GM12878 (cell line): ENCODE measurements around the gene TENT4B. TPM values are rescaled to one million over a fixed set of nuclear protein-coding genes. Genes with fewer than 3 reads are reported as not detected.

ENCODE experiments used
- CEBPB ChIP-seq, 2 experiments: fragments of 150-350 bp in 1 of 2; IDR thresholded peaks; 2 replicates each; pipeline ENCODE4 v1.6.1; 2012 to 2014; ENCODE audit warnings: low read depth in 2 of 2, low read length in 2 of 2, borderline replicate concordance in 1 of 2, inconsistent platforms in 1 of 2
- EED ChIP-seq: sonication (generic); IDR thresholded peaks from 2 replicates; pipeline ENCODE4 v1.6.1; 2016; ENCODE audit warnings: antibody characterized with exemption, low read depth
- TAF1 ChIP-seq: IDR thresholded peaks from 2 replicates; pipeline ENCODE4 v1.6.1; 2011; ENCODE audit warnings: mild to moderate bottlenecking, low read depth, low read length, borderline replicate concordance
- ZNF207 ChIP-seq: fragments of 450-650 bp; IDR thresholded peaks from 2 replicates; pipeline ENCODE4 v1.6.1; 2014; ENCODE audit warnings: antibody characterized with exemption, mild to moderate bottlenecking, borderline replicate concordance
- ZNF384 ChIP-seq: IDR thresholded peaks from 2 replicates; pipeline ENCODE4 v1.6.1; 2012; ENCODE audit warnings: low read depth, mild to moderate bottlenecking, low read length, improper control_type of control experiment, borderline replicate concordance
- polyA plus RNA-seq, 11 experiments: library from polyadenylated mRNA; depleted of rRNA in 4 of 11; unstranded in 6 of 11; stranded (reverse) in 5 of 11; fragments of >200 nt; fragmentation: Nextera tagmentation in 4 of 11; fragmentation: Illumina TruSeq in 1 of 11; extraction: Ambion mirVana in 4 of 11; extraction: Trizol in 1 of 11; gene quantifications; 1 replicate in 1 of 11; 2 replicates in 10 of 11; pipeline versions ENCODE4 v1.2.1 to v1.2.3, GENCODE V29; 2011 to 2016; ENCODE audit warnings: inconsistent platforms in 2 of 11, missing spikeins in 2 of 11, low read depth in 1 of 11
- total RNA-seq, 4 experiments: library from RNA; depleted of rRNA in 3 of 4; stranded (reverse); fragments of >200 nt in 3 of 4; fragmentation: Illumina TruSeq in 1 of 4; extraction: Trizol in 1 of 4; gene quantifications; 2 replicates each; pipeline versions ENCODE4 v1.2.1 to v1.2.3, GENCODE V29; 2013 to 2021
- TF ChIP-seq, protein P1 (sequence below): IDR thresholded peaks from 2 replicates; pipeline ENCODE4 v1.6.1; 2012; ENCODE audit warnings: mild to moderate bottlenecking, low read depth, low read length
- TF ChIP-seq, protein P2 (sequence below): IDR thresholded peaks from 2 replicates; pipeline ENCODE4 v1.6.1; 2012; ENCODE audit warnings: improper control_type of control experiment, low read depth, low read length; ENCODE audit not compliant: insufficient replicate concordance

The TENT4B gene
- total and polyA plus RNA-seq, 10 of the 15 experiments (the other 5 are each of a cell fraction or from before 2014, with no cell fraction given) = 4.4 to 16.7 (median 10.8) TPM

- no peak for TF ChIP-seq CEBPB (IDR thresholded peaks at IDR 0.05; ENCODE audit: borderline replicate concordance in 1 of 2, low read depth in 2 of 2, low read length in 2 of 2)
- no peak for TF ChIP-seq ZNF207
- no peak for TF ChIP-seq ZNF384
- TF ChIP-seq, protein P1, sequence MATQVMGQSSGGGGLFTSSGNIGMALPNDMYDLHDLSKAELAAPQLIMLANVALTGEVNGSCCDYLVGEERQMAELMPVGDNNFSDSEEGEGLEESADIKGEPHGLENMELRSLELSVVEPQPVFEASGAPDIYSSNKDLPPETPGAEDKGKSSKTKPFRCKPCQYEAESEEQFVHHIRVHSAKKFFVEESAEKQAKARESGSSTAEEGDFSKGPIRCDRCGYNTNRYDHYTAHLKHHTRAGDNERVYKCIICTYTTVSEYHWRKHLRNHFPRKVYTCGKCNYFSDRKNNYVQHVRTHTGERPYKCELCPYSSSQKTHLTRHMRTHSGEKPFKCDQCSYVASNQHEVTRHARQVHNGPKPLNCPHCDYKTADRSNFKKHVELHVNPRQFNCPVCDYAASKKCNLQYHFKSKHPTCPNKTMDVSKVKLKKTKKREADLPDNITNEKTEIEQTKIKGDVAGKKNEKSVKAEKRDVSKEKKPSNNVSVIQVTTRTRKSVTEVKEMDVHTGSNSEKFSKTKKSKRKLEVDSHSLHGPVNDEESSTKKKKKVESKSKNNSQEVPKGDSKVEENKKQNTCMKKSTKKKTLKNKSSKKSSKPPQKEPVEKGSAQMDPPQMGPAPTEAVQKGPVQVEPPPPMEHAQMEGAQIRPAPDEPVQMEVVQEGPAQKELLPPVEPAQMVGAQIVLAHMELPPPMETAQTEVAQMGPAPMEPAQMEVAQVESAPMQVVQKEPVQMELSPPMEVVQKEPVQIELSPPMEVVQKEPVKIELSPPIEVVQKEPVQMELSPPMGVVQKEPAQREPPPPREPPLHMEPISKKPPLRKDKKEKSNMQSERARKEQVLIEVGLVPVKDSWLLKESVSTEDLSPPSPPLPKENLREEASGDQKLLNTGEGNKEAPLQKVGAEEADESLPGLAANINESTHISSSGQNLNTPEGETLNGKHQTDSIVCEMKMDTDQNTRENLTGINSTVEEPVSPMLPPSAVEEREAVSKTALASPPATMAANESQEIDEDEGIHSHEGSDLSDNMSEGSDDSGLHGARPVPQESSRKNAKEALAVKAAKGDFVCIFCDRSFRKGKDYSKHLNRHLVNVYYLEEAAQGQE = no peak
- TF ChIP-seq TAF1 = no peak
- TF ChIP-seq, protein P2, sequence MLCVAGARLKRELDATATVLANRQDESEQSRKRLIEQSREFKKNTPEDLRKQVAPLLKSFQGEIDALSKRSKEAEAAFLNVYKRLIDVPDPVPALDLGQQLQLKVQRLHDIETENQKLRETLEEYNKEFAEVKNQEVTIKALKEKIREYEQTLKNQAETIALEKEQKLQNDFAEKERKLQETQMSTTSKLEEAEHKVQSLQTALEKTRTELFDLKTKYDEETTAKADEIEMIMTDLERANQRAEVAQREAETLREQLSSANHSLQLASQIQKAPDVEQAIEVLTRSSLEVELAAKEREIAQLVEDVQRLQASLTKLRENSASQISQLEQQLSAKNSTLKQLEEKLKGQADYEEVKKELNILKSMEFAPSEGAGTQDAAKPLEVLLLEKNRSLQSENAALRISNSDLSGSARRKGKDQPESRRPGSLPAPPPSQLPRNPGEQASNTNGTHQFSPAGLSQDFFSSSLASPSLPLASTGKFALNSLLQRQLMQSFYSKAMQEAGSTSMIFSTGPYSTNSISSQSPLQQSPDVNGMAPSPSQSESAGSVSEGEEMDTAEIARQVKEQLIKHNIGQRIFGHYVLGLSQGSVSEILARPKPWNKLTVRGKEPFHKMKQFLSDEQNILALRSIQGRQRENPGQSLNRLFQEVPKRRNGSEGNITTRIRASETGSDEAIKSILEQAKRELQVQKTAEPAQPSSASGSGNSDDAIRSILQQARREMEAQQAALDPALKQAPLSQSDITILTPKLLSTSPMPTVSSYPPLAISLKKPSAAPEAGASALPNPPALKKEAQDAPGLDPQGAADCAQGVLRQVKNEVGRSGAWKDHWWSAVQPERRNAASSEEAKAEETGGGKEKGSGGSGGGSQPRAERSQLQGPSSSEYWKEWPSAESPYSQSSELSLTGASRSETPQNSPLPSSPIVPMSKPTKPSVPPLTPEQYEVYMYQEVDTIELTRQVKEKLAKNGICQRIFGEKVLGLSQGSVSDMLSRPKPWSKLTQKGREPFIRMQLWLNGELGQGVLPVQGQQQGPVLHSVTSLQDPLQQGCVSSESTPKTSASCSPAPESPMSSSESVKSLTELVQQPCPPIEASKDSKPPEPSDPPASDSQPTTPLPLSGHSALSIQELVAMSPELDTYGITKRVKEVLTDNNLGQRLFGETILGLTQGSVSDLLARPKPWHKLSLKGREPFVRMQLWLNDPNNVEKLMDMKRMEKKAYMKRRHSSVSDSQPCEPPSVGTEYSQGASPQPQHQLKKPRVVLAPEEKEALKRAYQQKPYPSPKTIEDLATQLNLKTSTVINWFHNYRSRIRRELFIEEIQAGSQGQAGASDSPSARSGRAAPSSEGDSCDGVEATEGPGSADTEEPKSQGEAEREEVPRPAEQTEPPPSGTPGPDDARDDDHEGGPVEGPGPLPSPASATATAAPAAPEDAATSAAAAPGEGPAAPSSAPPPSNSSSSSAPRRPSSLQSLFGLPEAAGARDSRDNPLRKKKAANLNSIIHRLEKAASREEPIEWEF = no peak
- no peak for TF ChIP-seq EED
- TF ChIP-seq, all 136 proteins: peak for 0
Observed at GRCh38 chr16:50261160-50261706, 108.1 kb downstream of the TENT4B start (continued).
